NOMO-1 treated with dmso at 0.1 percent for 144 hours (cell line): ENCODE data around the gene SPAG7.

Experiments used
- DNase-seq: peaks from one replicate; lab custom pipeline; 2025; ENCODE audit not compliant: unreplicated experiment; lab: John Stamatoyannopoulos, UW

The SPAG7 gene, protein sequence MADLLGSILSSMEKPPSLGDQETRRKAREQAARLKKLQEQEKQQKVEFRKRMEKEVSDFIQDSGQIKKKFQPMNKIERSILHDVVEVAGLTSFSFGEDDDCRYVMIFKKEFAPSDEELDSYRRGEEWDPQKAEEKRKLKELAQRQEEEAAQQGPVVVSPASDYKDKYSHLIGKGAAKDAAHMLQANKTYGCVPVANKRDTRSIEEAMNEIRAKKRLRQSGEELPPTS

DNA sequence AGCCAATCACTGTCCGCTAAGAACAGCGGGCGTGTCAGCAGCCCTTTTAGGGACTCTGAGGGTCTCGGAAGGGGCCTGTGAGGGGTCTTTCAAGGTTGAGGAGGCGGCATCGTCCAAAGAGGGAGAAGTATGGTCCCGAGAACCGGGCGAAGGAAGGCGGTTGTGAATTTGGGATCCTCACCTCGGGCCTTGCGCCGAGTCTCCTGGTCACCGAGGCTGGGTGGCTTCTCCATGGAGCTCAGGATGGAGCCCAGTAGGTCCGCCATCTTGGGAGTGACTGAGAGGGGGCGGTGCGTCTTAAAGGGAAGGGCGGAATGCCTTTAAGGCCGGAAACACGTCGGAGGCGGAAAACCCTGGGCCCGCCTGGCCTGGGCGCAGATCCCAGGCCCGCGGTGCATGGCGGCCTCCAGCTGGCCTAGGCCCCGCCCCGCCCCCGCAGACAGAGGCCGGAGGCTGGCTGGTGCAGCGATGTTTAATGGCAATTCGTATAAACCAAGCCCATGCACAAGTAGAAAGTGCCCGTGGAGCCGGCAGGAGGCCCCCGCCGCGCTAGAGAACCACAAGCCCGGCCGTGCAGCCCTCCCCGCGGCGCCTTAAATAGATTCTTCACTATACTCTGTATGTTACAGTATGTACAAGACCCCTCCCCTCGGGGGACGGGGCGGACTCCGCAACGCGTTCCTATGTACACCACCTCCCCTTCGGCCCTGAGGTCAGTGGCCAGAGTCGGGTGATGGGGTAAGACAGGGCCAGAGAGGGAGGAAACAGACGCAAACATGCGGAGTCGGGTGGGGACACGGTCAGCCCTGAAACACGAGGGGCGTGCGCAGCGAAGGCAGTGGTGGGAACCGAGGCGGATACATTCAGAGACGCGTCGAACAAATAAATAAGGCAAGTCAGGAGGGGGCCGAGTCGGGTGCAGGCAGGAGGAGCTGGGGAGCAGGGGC is at the start of gene SPAG7:
TSS of gene SPAG7 (minus strand) at position 279 of the 947 bp plus-strand sequence. CDS start at position 266, 13 bp downstream.
- peak; percentile 92 for DNase-seq

DNA sequence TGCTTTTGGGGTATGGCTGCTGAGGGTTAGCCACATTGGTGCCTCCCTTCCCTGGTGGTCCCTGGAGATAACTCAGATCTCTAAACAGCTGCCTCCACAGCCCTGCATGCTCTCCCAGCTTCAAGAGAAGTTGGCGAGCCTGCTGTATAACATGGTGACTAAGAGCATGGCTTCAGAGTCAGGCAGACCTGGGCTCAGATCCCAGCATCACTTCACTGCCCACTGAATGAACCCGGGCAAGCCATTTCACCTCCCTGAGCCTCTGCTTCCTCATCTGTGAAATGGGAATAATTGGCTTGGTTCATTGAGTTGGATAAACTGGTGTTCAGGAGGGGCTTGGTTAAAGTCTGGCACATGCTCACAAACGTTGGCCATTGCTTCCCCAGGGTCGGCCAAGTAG is 46.7 kb upstream of the SPAG7 start:
- no peak for DNase-seq

DNA sequence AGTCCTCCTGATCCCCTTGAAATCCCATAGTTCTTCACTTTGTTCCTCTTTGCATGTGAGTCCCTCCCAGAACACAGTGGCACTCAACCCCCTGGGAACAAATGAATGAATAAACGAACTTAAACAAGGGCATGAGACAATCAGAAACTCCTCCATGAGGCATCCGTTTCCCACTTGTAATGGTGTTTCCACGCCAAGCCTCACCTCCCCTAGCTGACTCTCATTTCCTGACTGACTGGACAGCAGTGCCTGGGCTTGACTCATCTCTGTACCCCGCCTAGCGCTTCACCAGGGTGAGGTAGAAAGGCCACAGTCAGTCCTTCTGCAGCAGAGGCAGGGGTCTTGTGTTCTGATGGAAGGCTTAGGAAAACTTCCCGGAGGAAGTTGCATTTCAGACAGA is 44.3 kb upstream of the SPAG7 start:
- no peak for DNase-seq

DNA sequence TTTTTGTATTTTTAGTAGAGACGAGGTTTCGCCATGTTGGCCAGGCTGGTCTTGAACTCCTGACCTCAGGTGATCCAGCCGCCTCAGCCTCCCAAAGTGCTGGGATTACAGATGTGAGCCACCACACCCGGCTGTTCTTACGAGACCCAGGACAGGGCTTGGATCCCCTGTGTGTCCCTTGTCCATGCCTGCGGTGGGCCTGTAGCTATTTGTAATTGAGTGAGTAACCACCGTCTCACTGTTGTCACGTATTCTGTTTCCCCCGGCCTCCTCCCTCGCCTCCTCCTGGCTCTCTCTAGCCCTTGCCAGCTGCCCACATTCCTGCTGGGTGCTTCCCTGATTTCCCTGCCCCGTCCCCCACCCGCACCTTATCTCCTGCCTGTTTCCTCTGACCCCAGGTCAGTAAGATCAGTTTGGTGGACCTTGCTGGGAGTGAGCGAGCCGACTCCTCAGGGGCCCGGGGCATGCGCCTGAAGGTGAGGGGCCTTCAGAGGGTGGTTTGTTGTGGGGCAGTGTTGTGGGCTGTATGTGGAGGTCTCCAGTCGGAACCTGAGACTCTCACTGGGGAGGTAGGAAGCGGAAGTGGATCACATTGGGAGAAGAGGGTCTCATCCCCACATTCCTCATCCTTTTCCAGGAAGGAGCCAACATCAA is 35.7 kb upstream of the SPAG7 start:
- no peak for DNase-seq

DNA sequence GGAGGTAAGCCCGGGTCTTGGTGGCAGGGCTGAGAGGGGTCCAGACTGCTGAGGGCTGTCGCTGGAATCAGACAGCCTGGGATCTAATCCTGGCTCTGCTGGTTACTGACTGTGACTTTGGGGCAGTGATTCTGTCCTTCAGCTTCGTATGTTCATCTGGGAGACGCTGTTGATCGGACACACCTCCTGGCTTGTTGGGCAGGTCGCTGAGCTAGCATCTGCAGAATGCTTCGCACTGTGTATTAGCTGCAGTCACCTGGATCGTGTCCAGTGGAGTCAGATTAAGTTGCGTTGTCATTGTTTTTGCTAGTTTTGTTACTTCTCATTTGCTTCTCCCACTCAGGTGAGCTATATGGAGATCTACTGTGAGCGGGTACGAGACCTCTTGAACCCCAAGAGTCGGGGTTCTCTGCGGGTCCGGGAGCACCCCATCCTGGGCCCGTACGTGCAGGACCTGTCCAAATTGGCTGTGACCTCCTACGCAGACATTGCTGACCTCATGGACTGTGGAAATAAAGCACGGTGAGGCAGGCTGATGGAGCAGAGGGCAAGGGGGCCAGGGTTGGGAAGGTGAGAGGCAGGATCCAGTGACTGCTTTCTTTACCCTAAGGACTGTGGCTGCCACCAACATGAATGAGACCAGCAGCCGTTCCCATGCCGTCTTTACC is 34.6 kb upstream of the SPAG7 start:
- no peak for DNase-seq

DNA sequence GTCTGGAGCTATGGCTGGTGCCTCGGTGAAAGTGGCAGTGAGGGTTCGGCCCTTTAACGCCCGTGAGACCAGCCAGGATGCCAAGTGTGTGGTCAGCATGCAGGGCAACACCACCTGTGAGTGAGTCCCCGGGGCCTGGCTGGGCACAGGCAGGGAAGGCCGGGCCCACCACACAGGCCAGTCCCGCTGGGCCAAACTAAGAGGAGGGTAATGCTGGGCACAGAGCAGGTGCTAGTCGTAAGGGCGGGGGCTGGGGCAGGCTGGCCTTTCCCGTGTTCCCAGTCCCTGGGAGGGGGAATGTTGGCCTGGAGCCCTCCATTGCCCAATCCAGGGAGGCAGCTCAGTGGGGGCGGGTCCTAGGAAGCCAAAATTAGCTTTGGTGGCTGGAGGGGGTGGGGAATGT is 32.6 kb upstream of the SPAG7 start:
- no peak for DNase-seq

DNA sequence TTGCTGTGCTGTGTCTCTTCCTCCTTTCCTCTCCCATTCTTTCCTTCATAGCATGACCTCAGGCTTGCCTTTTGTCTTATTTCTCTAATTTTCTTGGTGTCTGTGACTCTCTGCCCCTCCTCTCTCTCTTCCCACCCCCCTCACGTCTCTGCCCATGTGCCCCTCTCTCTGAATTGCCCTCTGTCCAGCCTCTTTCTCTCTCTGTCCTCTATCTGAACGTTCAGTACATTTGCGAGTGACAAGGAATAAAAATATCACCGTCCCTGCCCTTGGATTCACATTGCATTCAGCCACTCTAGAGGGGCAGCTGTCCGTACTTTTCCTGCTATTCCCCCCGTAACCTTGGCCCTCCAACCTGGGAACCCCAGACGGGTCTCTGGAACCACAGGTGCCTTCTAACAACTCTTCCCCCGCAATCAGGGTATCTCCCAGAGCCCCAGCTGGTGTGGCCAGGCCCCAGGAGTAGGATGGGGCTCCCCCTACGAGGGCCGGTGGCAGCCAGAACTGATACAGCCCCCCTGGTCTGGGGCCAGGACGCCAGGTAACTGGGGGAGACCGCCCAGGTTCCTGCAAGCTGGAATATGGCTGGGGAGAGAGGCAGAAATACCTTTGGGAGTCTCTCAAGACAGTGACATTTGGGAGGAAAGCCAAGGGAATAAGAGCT is 31.9 kb upstream of the SPAG7 start:
- no peak for DNase-seq

DNA sequence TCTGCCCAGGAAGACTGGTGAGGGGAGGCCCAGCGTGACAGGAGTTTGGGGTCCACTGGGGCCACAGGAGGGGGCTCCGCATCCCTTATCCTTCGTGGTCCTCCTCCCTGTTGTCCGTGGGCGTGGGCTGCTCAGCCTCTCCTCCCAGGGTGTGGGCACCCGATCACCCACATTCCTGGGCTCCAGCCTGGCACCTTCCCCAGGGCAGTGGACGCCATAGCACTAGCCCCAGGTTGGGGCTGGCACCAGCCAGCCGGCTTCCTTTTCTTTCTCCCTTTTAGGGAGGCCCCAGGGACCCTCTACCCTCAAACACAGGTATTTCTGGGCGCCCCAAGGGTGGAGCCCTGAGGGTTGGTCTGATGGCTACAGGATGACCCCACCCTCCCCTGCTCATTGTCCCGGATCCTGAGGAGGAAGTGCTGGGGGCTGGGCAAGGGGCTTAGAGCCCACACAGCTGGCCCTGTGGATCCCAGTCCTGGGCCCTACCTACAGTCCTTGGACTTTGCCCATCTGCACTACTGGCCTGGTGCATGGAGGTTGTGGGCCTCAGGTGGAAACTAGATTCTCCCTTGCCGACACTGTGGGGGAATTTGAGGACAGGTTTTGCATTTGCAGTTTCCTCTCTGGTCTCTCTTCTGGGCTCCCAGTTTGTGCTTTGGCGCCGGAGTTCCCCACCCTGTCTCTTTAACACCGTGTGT is 31.3 kb upstream of the SPAG7 start:
- no peak for DNase-seq

DNA sequence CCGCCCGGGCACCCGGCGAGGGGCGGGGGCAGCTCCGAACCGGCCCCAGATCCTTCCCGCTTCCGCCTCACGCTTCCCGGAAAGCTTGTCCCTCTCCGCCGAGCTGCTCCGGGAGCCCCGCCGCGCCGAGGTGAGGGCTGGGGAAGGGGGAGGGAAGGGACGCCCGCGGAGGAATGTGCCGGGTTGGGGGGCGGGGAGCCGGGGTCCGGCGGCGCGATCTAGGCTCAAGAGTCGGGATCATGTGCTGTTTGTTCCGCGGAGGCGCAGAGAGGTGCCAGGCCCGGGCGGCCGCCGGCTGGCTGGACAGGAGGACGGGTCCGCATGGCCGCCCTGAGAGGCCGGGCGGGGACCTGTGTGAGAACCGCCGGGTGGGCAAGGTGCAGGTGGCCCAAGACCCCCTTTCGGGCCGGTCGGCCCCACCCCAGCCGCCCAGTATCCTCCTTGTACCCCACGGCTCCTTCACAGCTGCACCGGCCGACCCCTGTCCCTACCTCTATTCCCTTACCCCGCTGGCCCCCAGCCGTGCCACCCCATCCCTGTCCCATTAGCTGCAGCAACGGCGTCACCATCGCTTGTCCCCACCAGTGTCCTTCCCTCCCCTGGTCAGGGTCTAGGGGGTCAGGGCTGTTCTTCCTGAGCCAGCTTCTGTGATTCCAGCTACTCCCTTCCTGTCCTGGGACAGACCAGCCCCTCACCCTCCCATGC is 30.6 kb upstream of the SPAG7 start:
- no peak for DNase-seq

DNA sequence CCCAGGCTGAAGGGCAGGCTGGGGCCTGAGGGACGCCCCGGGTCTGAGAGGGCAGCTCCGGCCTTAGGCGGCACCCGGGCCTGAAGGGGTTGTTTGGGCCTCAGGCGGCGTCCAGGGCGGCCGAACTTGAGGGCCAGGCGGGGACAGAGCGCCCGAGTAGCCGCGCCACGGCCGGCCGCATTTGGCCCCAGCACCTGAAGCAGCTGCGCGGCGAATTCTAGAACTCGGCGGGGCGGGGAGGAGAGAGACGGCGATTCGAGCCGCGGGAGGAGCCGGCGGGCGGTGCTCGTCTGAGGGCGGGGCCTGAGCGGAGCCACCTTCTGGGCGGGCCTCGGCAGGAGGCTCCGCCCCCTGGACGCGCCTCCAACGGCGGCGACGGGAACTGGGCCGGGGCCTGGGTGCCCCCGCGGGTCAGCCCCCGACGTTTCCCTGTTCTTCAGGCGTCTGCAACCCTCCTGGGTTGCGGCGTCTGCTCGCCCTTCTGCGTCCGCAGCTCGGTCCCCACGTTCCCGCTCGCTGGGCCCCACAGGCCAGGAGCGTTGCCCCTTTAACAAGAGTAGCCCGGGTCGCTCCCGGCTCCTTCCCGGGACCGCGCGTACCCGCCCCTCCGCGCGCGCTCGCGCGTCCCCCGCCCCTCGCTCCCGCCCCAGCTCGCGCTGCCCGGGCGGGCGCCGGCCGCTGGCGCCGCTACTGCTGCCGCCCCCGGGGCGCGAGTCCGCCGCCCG is 29.8 kb upstream of the SPAG7 start, which contains the start of the genes INCA1 and KIF1C:
TSS of gene INCA1 (minus strand) at position 221 of the 725 bp plus-strand sequence. CDS start 3,085 bp downstream, outside the sequence.
TSS of gene KIF1C (plus strand) at position 649 of the 725 bp plus-strand sequence. CDS start 2,297 bp downstream, outside the sequence.
- DNase-seq, result peak; percentile 89

DNA sequence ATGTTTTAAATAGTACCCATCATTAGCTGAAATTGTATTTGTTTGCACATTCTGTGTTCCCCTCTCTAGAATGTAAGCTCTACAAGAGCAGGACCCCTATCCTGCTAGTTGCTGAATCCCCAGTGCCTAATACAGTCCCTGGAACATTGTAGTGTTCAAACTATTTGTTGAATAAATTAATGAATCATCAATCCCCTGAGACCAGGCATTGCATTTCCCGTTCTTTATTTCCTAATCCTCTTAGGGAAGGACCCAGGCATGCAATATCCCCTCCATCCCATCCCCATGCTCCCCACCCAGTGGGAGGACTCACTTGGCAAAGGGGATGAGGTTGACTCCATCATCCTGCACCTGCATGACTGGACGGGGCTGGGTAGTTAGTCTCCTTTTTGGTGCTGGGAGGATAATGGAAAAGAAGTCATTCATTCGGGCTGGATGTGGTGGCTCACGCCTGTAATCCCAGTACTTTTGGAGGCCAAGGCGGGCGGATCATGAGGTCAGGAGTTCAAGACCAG is 26.5 kb upstream of the SPAG7 start:
- no peak for DNase-seq

DNA sequence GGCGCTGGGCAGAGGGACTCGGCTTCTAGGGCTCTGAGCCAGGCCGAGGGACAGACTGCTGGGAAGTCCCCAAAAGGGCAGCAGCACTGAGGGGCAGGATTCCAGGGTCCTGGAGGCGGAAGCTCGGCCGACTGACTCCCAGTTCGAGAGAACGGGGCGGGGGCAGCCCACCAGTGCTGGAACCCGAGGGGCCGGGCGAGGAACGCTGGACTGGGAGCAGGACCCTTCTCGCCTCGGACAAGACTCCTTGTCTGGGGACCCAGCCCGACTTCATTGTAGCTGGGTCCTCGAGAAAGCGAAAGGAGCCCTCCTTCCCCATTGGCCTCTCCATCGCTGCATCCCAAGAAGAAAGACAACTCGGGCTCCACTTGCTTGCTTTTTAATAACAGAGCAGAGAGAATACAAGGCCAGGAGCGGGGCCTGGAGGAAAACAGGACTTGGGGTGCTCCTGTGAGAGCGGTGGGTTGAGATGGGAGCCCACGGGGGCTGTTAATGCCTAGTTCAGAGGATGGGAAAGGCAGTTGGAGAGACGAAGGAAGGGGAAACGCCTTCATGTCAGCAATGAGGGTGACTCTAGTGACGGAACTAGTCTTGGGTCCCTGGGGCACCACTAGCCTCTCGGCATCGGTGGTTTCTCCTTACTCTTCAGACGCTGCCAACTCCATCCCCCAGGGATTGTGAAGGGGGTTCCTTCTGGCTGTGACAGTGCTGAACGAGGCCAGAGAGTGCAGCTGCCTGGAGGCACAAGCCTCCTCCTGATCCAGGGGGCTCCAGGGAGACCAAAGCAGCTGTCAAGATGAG is 20.4 kb upstream of the SPAG7 start:
- DNase-seq, result no peak

DNA sequence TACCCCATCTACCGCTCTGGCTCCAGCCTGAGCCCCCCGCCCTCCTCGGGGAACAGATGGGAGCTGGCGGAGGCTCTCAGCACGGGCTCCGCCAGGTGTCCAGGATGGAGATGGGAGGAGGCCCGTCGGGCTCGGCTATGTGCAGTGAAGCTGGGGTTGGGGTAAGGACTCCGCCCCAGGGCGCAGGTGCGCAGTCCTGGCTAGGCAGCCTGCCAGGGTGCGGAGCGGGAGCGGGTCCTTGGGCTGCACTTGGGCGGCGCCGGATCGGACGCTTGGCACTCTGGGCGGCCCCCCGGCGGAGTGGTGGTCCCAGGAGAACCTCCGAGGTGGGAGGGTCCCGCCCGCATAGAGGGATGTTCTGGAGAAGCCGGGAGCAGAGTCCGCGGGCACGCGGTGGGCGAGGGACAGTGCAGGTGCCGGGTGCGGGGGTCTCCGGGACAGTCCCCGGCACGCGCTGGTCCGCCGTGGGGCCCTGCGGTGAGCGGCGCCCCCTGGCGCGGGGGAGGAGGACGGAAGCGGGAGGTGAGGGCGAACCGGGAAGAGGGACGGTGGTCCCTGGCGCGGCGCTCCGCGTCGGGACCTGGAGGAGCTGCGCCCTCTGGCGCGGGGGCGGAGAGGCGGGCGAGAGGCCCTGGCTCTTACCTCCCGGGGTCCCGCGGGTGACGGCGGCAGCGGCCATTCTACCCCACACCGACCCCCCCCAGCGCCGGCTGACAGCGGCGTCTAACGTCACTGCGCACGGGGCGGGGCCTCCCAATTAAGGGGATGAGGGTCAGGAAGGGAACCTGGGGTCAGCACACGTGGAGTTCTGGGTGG is 19.5 kb upstream of the SPAG7 start, which contains the start of gene CAMTA2:
TSS of gene CAMTA2 (minus strand) at position 725 of the 816 bp plus-strand sequence. CDS start 1,453 bp downstream, outside the sequence.
- peak; percentile 72 for DNase-seq

DNA sequence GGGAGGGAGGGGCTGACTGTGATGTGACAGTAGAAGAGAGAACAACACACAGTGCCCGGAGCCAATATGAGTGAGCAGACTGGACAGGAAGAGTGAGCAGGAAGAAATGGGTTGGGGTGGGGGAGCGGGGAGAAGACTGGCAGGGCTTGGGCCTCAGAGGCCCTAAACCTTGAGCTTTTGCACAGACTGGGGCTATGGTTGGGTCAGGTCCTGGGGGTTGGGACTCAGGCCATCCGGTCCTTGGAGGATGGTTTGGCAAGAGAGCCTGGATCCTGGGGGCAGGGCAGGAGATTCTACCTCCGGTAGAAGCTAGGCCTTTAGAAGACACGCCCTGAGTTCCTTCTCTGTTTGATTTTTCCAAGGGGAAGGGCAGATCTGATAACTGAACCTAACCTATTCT is 18.8 kb upstream of the SPAG7 start:
- no peak for DNase-seq

DNA sequence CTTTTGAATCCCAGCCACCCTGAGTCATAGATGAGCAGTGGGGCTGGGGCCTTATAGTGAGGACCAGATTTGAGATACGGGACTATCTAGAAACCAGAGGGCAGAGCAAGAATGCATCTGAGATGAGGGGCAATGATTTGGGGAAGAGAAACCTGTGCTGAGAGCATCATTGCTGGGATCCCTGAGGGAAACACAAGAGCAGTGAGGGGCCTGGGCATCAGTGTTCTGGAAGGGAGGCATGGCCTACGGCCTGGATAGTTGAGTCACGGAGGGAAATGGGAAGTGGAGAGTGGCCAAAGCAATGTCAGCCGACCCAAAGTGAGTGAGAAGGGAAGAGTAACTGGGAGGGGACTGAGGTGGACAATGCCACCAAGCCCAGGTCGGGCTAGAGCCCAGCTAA is 14.7 kb upstream of the SPAG7 start:
- no peak for DNase-seq

DNA sequence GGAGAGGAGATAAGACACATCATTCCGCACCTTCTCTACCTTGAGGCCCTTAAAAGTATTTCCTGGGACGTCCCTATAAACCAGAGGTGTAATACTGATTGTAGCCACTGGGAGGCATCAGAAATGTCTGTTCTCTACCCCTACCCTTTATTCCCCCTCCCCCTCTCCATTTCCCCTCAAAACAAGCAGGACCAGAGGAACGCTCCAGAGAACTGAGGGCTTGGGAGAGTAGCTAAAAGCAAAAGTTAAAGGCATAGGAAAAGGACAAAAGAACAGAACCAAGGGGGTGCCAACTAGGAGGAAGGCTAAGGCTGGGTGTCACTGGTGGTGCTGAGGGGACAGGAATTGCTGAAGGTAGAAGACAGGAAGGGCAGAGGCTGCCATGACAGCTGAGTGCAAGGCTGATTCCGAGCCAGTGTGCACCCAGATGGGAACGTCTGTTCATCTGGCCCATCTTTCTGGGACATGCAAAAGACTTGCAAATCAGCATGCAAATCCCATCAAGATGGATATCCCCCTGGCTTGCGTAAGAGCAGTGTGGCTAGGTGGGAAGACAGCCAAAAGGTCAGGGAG is 13.1 kb upstream of the SPAG7 start:
- DNase-seq, result no peak
